GM19023 (cell line): Measurements from ENCODE around the gene SIRPB1.
"Not testable (repeated sequence)": the region's sequence is repeated elsewhere in the genome, so short reads cannot be mapped to it uniquely, and the experiment has no call there.

Source experiments
- ATAC-seq: cut with Tn5 transposase; IDR thresholded peaks from one replicate; pipeline ENCODE4 v1.9.1; 2021; ENCODE audit warnings: mild to moderate bottlenecking, moderate library complexity; ENCODE audit not compliant: unreplicated experiment

SIRPB1 gene

DNA sequence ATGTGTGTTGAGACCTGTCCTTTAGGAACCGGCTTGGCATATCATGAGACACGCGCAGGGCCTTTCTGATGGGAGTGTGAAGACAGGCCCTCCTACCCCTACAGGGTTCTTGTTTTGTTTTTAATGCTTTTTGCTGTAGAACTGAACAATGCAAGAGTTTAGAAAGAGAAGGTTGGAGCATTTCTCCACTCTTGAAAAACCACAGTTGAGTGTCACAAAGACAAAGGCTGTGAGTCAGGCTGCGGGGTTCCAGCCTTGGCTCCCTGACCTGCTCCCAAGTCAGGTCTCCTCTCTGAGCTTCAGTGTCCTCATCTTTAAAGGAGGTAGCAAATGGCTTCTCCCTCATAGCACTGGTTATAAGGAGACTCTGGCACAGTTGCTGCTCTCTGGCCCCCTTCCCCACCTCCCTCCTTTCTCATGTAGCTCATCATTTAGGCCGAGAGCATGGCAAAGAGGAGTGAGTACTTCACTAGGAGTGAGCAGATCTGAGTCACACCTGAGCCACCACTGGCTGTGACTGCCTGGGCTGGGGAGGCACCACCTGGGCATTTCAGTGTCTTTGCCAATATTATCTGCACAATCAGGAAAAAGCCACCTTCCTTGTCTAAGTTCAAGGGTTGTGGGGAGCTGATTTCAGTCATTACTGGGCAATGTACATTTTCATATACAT is 11.0 kb downstream of the SIRPB1 start:
- not testable (repeated sequence) for ATAC-seq

- ATAC-seq = no peak
Observed at GRCh38 chr20:1600736-1601135, 19.1 kb downstream of the SIRPB1 start.

DNA sequence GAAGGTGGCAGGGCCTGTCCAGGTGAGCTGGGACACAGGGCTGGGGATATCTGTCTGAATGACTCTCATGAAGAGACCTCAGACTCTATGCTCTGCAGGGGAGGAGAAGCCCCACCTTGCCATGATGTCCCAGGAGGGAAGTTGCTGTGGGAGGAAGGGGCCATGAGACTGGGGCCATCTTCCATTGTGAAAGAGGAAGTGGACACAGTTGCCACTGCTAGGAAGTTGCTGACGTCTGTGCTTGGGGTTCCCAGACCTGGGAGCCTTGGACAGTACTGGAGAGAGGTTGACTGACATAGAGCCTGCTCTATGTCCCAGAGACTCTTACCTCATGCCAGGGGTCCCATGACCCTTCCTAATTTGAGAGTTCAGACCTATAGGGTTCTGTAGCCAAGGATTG is 24.5 kb downstream of the SIRPB1 start:
- ATAC-seq = no peak

DNA sequence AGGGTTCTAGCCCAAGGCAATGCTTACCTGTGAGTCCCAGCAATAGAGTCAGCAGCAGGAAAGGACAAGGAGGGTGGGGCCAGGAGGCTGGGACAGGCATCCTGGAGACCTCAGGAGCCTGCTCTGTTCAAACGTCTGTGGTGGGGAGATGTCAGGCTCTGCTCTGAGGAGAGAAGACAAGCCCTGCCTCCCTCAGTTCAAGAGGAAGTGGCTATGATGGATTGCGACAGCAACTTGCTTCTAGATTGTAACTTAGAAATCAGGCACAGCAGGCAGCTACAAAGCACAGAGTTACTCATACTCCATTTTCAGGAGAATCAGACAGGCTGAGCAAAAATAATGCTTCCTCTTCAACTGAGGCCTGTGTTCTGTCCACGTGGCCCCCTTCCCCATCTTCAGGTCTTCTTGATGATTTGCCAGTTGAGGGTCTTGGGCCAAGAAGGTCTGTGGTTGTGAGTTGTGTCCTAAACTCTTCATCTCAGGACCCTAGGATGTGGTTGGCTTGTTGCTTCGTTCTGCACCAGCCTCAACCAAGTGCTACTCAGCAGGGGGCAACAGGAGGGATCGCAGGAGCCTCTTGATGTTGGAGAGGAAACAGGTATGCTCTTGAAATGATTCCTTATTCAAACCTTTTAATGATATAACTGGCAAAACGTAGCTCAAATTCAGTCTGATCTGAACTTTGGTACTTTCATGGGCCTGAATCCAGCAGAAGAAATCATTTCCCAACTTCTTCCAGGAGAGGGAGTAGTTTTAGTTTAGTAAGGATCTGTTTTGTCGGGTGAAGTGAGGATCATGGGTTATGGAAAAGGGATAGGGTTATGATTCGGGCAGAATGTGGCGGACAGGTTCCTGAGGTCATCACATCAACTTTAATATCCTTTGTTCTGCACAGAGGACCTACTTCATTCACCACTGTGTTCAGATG is 31.0 kb downstream of the SIRPB1 start:
- ATAC-seq = no peak

DNA sequence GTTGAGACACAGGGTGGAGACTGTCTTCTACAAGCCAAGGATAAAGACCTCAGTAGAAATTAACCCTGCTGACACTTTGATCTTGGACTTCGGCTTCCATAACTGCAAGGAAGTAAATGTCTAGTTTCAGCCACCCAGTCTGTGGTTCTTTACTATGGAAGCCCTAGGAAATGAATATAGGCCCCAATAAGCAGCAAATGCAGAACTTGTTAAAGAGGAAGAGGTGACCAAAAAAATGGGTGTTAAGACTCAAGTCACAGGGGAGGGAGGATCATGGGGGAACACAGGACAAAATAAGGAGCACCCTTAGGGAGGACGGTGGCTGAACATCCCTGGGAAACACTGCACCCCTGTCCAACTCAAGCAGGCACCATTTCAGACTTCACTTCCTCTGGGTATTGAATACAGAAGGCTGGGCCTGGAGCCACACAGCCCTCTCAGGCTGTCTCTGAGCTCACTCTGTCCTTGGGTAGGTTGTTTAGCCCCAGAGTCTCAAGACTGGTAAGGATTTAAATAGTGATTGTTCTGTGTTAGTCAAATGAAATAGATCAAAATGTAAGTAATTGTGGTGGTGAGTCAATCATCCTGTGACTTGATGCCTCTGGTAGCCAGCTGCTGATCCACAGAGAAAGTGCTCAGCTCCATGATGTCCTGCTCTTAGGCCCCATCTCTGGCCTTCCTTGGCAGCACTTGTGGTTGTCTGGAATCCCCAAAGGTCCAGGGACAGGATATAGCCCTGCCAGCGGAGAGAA is 31.9 kb downstream of the SIRPB1 start:
- no peak for ATAC-seq

GRCh38 chr20:1579488-1579887 is 40.3 kb downstream of the SIRPB1 start:
- no peak for ATAC-seq

DNA sequence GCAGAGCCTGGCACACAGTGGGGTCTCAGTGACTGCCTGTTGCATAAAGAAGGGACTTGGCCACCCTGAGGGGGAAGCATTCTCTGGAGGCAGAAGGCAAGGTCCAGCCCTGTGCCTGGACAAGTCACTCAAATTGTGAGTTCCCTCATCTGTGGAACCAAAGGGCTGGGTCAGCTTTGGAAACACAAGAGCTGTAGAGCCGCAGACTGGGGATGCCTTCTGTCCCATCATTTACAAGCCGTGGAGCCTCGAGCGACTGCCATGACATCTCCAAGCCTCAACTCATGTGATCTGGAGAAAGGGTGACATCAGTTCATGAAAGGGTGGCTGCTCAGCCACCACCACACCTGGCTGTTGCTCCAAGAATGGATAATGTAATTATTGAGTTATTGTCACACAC is 41.9 kb downstream of the SIRPB1 start:
- no peak for ATAC-seq

GRCh38 chr20:1577313-1577712 is 42.5 kb downstream of the SIRPB1 start:
- ATAC-seq = not testable (repeated sequence)

DNA sequence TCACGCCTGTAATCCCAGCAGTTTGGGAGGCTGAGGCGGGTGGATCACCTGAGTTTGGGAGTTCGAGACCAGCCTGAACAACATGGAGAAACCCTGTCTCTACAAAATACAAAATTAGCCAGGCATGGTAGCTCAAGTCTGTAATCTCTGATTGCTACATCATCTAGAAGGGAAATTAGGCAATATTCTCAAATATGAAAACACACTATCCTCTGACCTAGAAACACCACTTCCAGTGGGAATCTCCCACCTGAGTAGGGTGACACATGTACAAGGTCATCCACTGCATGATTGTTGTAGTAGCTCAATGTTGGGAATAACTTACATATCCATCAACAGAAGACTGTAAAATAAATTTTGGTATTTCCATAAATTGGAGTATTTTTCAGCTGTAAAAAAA is 43.2 kb downstream of the SIRPB1 start:
- ATAC-seq = no peak

GRCh38 chr20:1576003-1576402 is 43.8 kb downstream of the SIRPB1 start:
- not testable (repeated sequence) for ATAC-seq

DNA sequence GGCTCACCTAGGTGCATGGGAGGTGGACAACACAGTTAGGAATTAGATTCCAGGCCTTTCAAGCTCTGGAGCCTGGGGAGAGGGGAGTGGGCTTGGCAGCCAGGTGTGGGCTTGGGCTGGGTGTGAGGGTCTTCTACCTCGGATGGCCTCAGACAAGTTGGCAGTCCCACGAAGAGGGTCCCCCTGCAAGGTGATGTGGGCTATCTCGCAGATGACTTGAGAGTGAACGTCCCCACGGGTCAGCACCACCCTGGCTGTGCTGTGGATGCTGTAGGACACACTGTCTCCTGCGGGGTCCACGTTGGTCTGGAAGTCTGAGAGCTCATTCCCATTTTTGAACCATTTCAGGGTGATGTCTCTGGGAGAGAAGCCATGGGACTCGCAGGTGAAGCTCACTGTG is 48.2 kb downstream of the SIRPB1 start:
- not testable (repeated sequence) for ATAC-seq
